ENCODE measurements around the gene ARHGAP6.

Gene ARHGAP6

GRCh38 chrX:11209798-11210414 is 455.8 kb downstream of the ARHGAP6 start:
- DNase-seq (ENCODE audit: low read depth, low spot score): no peak
- TF ChIP-seq YY1 (IDR thresholded peaks at IDR 0.05; ENCODE audit: insufficient read depth, insufficient read length) (no peak), ZNF274 (IDR thresholded peaks at IDR 0.05; ENCODE audit: low read depth, low read length) (no peak), SUZ12 (IDR thresholded peaks at IDR 0.05; ENCODE audit: extremely low read depth, insufficient read depth, insufficient read length) (no peak)
- Histone ChIP-seq H3K9me3 (ENCODE audit: insufficient read depth, low read length) (no peaks in the 10 kb centered on the region), H3K9ac (ENCODE audit: insufficient read length, low read depth) (no peak overlapping the region), H3K27me3 (ENCODE audit: insufficient read depth, insufficient read length) (no peaks in the 10 kb centered on the region), H3K4me3 (ENCODE audit: insufficient read length, low read depth) (no peak overlapping the region), H3K4me1 (ENCODE audit: insufficient read depth, insufficient read length) (no peaks in the 10 kb centered on the region), H3K36me3 (ENCODE audit: insufficient read depth, insufficient read length, low read length) (no peaks in the 10 kb centered on the region)

- Histone ChIP-seq H3K4me1 (ENCODE audit: insufficient read depth, insufficient read length) (no peaks in the 10 kb centered on the region), H3K9ac (ENCODE audit: insufficient read length, low read depth) (no peak overlapping the region), H3K27me3 (ENCODE audit: insufficient read depth, insufficient read length) (no peaks in the 10 kb centered on the region), H3K36me3 (ENCODE audit: insufficient read depth, insufficient read length, low read length) (no peaks in the 10 kb centered on the region), H3K9me3 (ENCODE audit: insufficient read depth, low read length) (no peaks in the 10 kb centered on the region), H3K4me3 (ENCODE audit: insufficient read length, low read depth) (no peak overlapping the region)
- TF ChIP-seq SUZ12 (IDR thresholded peaks at IDR 0.05; ENCODE audit: extremely low read depth, insufficient read depth, insufficient read length) (no peak), YY1 (IDR thresholded peaks at IDR 0.05; ENCODE audit: insufficient read depth, insufficient read length) (no peak), ZNF274 (IDR thresholded peaks at IDR 0.05; ENCODE audit: low read depth, low read length) (no peak)
- DNase-seq (ENCODE audit: low read depth, low spot score): no peak
Measured at GRCh38 chrX:11206716-11207115, 459.0 kb downstream of the ARHGAP6 start.

GRCh38 chrX:11205796-11206195 is 459.9 kb downstream of the ARHGAP6 start:
- no peaks in the 10 kb centered on the region for H3K4me1 ChIP-seq (ENCODE audit: insufficient read depth, insufficient read length)
- DNase-seq (ENCODE audit: low read depth, low spot score): no peak
- H3K4me3 ChIP-seq (ENCODE audit: insufficient read length, low read depth): no peak overlapping the region
- no peaks in the 10 kb centered on the region for H3K36me3 ChIP-seq (ENCODE audit: insufficient read depth, insufficient read length, low read length)
- no peak overlapping the region for H3K9ac ChIP-seq (ENCODE audit: insufficient read length, low read depth)
- no peaks in the 10 kb centered on the region for H3K9me3 ChIP-seq (ENCODE audit: insufficient read depth, low read length)
- no peak for TF ChIP-seq SUZ12 (IDR thresholded peaks at IDR 0.05; ENCODE audit: extremely low read depth, insufficient read depth, insufficient read length)
- no peak for TF ChIP-seq YY1 (IDR thresholded peaks at IDR 0.05; ENCODE audit: insufficient read depth, insufficient read length)
- TF ChIP-seq ZNF274 (IDR thresholded peaks at IDR 0.05; ENCODE audit: low read depth, low read length): no peak
- no peaks in the 10 kb centered on the region for H3K27me3 ChIP-seq (ENCODE audit: insufficient read depth, insufficient read length)

GRCh38 chrX:11197671-11198070 is 468.0 kb downstream of the ARHGAP6 start:
- Histone ChIP-seq H3K36me3 (ENCODE audit: insufficient read depth, insufficient read length, low read length) (no peaks in the 10 kb centered on the region), H3K4me3 (ENCODE audit: insufficient read length, low read depth) (no peak overlapping the region), H3K9ac (ENCODE audit: insufficient read length, low read depth) (no peak overlapping the region), H3K27me3 (ENCODE audit: insufficient read depth, insufficient read length) (no peaks in the 10 kb centered on the region), H3K9me3 (ENCODE audit: insufficient read depth, low read length) (no peaks in the 10 kb centered on the region), H3K4me1 (ENCODE audit: insufficient read depth, insufficient read length) (no peaks in the 10 kb centered on the region)
- no peak for DNase-seq (ENCODE audit: low read depth, low spot score)
- TF ChIP-seq ZNF274 (IDR thresholded peaks at IDR 0.05; ENCODE audit: low read depth, low read length) (no peak), SUZ12 (IDR thresholded peaks at IDR 0.05; ENCODE audit: extremely low read depth, insufficient read depth, insufficient read length) (no peak), YY1 (IDR thresholded peaks at IDR 0.05; ENCODE audit: insufficient read depth, insufficient read length) (no peak)

- no peak for DNase-seq (ENCODE audit: low read depth, low spot score)
- TF ChIP-seq YY1 (IDR thresholded peaks at IDR 0.05; ENCODE audit: insufficient read depth, insufficient read length) (no peak), ZNF274 (IDR thresholded peaks at IDR 0.05; ENCODE audit: low read depth, low read length) (no peak), SUZ12 (IDR thresholded peaks at IDR 0.05; ENCODE audit: extremely low read depth, insufficient read depth, insufficient read length) (no peak)
- H3K4me1 ChIP-seq (ENCODE audit: insufficient read depth, insufficient read length): no peaks in the 10 kb centered on the region
- no peak overlapping the region for H3K4me3 ChIP-seq (ENCODE audit: insufficient read length, low read depth)
- H3K9me3 ChIP-seq (ENCODE audit: insufficient read depth, low read length): no peaks in the 10 kb centered on the region
- H3K36me3 ChIP-seq (ENCODE audit: insufficient read depth, insufficient read length, low read length): no peaks in the 10 kb centered on the region
- H3K9ac ChIP-seq (ENCODE audit: insufficient read length, low read depth): no peak overlapping the region
- H3K27me3 ChIP-seq (ENCODE audit: insufficient read depth, insufficient read length): no peaks in the 10 kb centered on the region
Measured at GRCh38 chrX:11196476-11196875, 469.2 kb downstream of the ARHGAP6 start.

- no peak for TF ChIP-seq SUZ12 (IDR thresholded peaks at IDR 0.05; ENCODE audit: extremely low read depth, insufficient read depth, insufficient read length)
- no peak for TF ChIP-seq ZNF274 (IDR thresholded peaks at IDR 0.05; ENCODE audit: low read depth, low read length)
- TF ChIP-seq YY1 (IDR thresholded peaks at IDR 0.05; ENCODE audit: insufficient read depth, insufficient read length): no peak
- Histone ChIP-seq H3K4me3 (ENCODE audit: insufficient read length, low read depth) (no peak overlapping the region), H3K27me3 (ENCODE audit: insufficient read depth, insufficient read length) (no peaks in the 10 kb centered on the region), H3K9ac (ENCODE audit: insufficient read length, low read depth) (no peak overlapping the region), H3K9me3 (ENCODE audit: insufficient read depth, low read length) (no peaks in the 10 kb centered on the region), H3K36me3 (ENCODE audit: insufficient read depth, insufficient read length, low read length) (no peaks in the 10 kb centered on the region), H3K4me1 (ENCODE audit: insufficient read depth, insufficient read length) (no peaks in the 10 kb centered on the region)
- DNase-seq (ENCODE audit: low read depth, low spot score): no peak
Measured at GRCh38 chrX:11193035-11193469, 472.7 kb downstream of the ARHGAP6 start.

GRCh38 chrX:11190745-11191510 is 474.8 kb downstream of the ARHGAP6 start:
- no peak overlapping the region for H3K4me3 ChIP-seq (ENCODE audit: insufficient read length, low read depth)
- no peaks in the 10 kb centered on the region for H3K4me1 ChIP-seq (ENCODE audit: insufficient read depth, insufficient read length)
- no peak for TF ChIP-seq ZNF274 (IDR thresholded peaks at IDR 0.05; ENCODE audit: low read depth, low read length)
- H3K27me3 ChIP-seq (ENCODE audit: insufficient read depth, insufficient read length): no peaks in the 10 kb centered on the region
- no peak overlapping the region for H3K9ac ChIP-seq (ENCODE audit: insufficient read length, low read depth)
- H3K36me3 ChIP-seq (ENCODE audit: insufficient read depth, insufficient read length, low read length): no peaks in the 10 kb centered on the region
- no peaks in the 10 kb centered on the region for H3K9me3 ChIP-seq (ENCODE audit: insufficient read depth, low read length)
- no peak for DNase-seq (ENCODE audit: low read depth, low spot score)
